ENCODE data around the gene JUNB. TPM values are rescaled to one million over a fixed set of nuclear protein-coding genes. Genes with fewer than 3 reads are reported as not detected.

The JUNB gene
- total and polyA plus RNA-seq, 2 of the 13 experiments (the other 11 are each of a cell fraction or from before 2014, with no cell fraction given): 7.7 to 8.2 TPM

GRCh38 chr19:12766051-12766521 lies 25.2 kb upstream of the JUNB start (continued):
- TF ChIP-seq BCL3 (CRISPR knock-in tag; IDR thresholded peaks at IDR 0.05): no peak
- 0 out of 2 replicates have a peak, but pooled peaks have one; percentile 41 for TF ChIP-seq ZNF205 (CRISPR knock-in tag; IDR thresholded peaks at IDR 0.05)
- TF ChIP-seq ARID2 (CRISPR knock-in tag; IDR thresholded peaks at IDR 0.05; ENCODE audit: borderline replicate concordance): no peak
- peak; percentile 35; the same call in 1 of the 2 replicates for TF ChIP-seq ZNF331 (CRISPR knock-in tag; IDR thresholded peaks at IDR 0.05)
- no peak; the same call in 1 of the 2 replicates for TF ChIP-seq ZNF773 (CRISPR knock-in tag; IDR thresholded peaks at IDR 0.05; ENCODE audit: borderline replicate concordance)
- no peak for TF ChIP-seq ZNF326 (CRISPR knock-in tag; IDR thresholded peaks at IDR 0.05; ENCODE audit: borderline replicate concordance)
- TF ChIP-seq GLI4 (CRISPR knock-in tag; IDR thresholded peaks at IDR 0.05; ENCODE audit: borderline replicate concordance): no peak
- no peak for TF ChIP-seq ZNF557 (CRISPR knock-in tag; IDR thresholded peaks at IDR 0.05)
- no peak for TF ChIP-seq KLF12 (CRISPR knock-in tag; IDR thresholded peaks at IDR 0.05; ENCODE audit: borderline replicate concordance)
- TF ChIP-seq BATF2 (CRISPR knock-in tag; IDR thresholded peaks at IDR 0.05): no peak
- no peak for TF ChIP-seq ISL2 (CRISPR knock-in tag; IDR thresholded peaks at IDR 0.05)
- TF ChIP-seq, protein P1, sequence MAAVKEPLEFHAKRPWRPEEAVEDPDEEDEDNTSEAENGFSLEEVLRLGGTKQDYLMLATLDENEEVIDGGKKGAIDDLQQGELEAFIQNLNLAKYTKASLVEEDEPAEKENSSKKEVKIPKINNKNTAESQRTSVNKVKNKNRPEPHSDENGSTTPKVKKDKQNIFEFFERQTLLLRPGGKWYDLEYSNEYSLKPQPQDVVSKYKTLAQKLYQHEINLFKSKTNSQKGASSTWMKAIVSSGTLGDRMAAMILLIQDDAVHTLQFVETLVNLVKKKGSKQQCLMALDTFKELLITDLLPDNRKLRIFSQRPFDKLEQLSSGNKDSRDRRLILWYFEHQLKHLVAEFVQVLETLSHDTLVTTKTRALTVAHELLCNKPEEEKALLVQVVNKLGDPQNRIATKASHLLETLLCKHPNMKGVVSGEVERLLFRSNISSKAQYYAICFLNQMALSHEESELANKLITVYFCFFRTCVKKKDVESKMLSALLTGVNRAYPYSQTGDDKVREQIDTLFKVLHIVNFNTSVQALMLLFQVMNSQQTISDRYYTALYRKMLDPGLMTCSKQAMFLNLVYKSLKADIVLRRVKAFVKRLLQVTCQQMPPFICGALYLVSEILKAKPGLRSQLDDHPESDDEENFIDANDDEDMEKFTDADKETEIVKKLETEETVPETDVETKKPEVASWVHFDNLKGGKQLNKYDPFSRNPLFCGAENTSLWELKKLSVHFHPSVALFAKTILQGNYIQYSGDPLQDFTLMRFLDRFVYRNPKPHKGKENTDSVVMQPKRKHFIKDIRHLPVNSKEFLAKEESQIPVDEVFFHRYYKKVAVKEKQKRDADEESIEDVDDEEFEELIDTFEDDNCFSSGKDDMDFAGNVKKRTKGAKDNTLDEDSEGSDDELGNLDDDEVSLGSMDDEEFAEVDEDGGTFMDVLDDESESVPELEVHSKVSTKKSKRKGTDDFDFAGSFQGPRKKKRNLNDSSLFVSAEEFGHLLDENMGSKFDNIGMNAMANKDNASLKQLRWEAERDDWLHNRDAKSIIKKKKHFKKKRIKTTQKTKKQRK (IDR thresholded peaks at IDR 0.05; ENCODE audit: low read length): no peak
- no peak for TF ChIP-seq SIN3B (IDR thresholded peaks at IDR 0.05; ENCODE audit: low read length)
- TF ChIP-seq ATF1 (CRISPR knock-in tag; IDR thresholded peaks at IDR 0.05): no peak
- TF ChIP-seq RARA (CRISPR knock-in tag; IDR thresholded peaks at IDR 0.05): no peak
- no peak for TF ChIP-seq PAWR (CRISPR knock-in tag; IDR thresholded peaks at IDR 0.05; ENCODE audit: borderline replicate concordance)
- no peak for TF ChIP-seq EP300 (IDR thresholded peaks at IDR 0.05; ENCODE audit: low read depth in 2 of 2, low read length in 2 of 2)
- TF ChIP-seq EP300 (CRISPR knock-in tag; IDR thresholded peaks at IDR 0.05; ENCODE audit: borderline replicate concordance): no peak
- no peak for TF ChIP-seq ZNF446 (CRISPR knock-in tag; IDR thresholded peaks at IDR 0.05)
- TF ChIP-seq, protein P2, sequence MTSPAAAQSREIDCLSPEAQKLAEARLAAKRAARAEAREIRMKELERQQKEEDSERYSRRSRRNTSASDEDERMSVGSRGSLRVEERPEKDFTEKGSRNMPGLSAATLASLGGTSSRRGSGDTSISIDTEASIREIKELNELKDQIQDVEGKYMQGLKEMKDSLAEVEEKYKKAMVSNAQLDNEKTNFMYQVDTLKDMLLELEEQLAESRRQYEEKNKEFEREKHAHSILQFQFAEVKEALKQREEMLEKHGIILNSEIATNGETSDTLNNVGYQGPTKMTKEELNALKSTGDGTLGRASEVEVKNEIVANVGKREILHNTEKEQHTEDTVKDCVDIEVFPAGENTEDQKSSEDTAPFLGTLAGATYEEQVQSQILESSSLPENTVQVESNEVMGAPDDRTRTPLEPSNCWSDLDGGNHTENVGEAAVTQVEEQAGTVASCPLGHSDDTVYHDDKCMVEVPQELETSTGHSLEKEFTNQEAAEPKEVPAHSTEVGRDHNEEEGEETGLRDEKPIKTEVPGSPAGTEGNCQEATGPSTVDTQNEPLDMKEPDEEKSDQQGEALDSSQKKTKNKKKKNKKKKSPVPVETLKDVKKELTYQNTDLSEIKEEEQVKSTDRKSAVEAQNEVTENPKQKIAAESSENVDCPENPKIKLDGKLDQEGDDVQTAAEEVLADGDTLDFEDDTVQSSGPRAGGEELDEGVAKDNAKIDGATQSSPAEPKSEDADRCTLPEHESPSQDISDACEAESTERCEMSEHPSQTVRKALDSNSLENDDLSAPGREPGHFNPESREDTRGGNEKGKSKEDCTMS (CRISPR knock-in tag; conservative IDR thresholded peaks at IDR 0.05): no peak

Data from HepG2 (cell line).